Measurements from ENCODE around the gene SAFB2. TPM values are rescaled to one million over a fixed set of nuclear protein-coding genes. Genes with fewer than 3 reads are reported as not detected.
A peak's percentile ranks its signal among the peaks of the same experiment; 100 is the strongest.

SAFB2 gene
- total and polyA plus RNA-seq, 9 of the 15 experiments (the other 6 are each of a cell fraction or from before 2014, with no cell fraction given): 4.5 to 103 (median 47.3) TPM

DNA sequence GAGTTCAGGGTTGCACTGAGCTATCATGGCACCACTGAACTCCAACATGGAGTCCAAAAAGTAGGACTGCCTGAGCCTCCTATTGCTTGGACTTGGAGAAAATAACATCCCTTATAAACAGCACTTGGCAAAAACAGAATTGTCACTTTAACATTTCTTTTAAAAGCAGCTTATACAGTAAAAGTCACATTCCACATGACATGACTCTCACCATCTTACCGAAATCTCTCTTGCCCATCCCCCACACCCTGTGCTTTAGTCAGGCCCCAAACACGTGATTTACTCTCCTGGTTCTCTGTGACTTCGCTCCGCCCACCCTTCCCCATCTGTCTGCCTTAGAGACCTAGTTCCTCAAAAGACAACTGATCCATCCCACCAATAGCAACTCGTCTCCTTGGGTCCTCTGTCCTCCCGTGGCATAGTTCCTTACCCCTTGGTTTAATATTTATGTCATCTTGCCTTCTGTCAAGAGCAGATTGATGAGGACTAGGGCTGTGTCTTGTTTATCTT is 4.9 kb upstream of the SAFB2 start (continued):
- TF ChIP-seq, protein P1, sequence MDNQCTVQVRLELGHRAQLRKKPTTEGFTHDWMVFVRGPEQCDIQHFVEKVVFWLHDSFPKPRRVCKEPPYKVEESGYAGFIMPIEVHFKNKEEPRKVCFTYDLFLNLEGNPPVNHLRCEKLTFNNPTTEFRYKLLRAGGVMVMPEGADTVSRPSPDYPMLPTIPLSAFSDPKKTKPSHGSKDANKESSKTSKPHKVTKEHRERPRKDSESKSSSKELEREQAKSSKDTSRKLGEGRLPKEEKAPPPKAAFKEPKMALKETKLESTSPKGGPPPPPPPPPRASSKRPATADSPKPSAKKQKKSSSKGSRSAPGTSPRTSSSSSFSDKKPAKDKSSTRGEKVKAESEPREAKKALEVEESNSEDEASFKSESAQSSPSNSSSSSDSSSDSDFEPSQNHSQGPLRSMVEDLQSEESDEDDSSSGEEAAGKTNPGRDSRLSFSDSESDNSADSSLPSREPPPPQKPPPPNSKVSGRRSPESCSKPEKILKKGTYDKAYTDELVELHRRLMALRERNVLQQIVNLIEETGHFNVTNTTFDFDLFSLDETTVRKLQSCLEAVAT (IDR thresholded peaks at IDR 0.05): no peak
- TF ChIP-seq ZZZ3 (IDR thresholded peaks at IDR 0.05) (no peak), GABPB1 (CRISPR knock-in tag; IDR thresholded peaks at IDR 0.05) (no peak), CAMTA2 (CRISPR knock-in tag; conservative IDR thresholded peaks at IDR 0.05) (no peak), ETV1 (tag; conservative IDR thresholded peaks at IDR 0.05; ENCODE audit: low read depth) (no peak; the same call in 1 of the 2 replicates), THRAP3 (IDR thresholded peaks at IDR 0.05; ENCODE audit: borderline replicate concordance) (no peak), FOXM1 (IDR thresholded peaks at IDR 0.05; ENCODE audit: low read depth) (no peak), FOXM1 (CRISPR knock-in tag; IDR thresholded peaks at IDR 0.05; ENCODE audit: low read depth) (no peak), EP300 (IDR thresholded peaks at IDR 0.05; ENCODE audit: low read length) (peak; percentile 58), SIN3A (IDR thresholded peaks at IDR 0.05; ENCODE audit: borderline replicate concordance in 2 of 2, control insufficient read depth in 1 of 2, low read depth in 2 of 2, low read length in 2 of 2) (peak in 1 of 2 experiments; percentile 43; a peak in 1 of 4 replicates), CHCHD3 (CRISPR knock-in tag; IDR thresholded peaks at IDR 0.05) (no peak), CREM (IDR thresholded peaks at IDR 0.05; ENCODE audit: low read depth) (0 out of 2 replicates have a peak, but pooled peaks have one; percentile 25), EHMT2 (IDR thresholded peaks at IDR 0.05) (no peak), NFATC3 (IDR thresholded peaks at IDR 0.05) (no peak), ZNF695 (CRISPR knock-in tag; IDR thresholded peaks at IDR 0.05) (no peak), TGIF2 (CRISPR knock-in tag; IDR thresholded peaks at IDR 0.05) (no peak), GATAD2B (IDR thresholded peaks at IDR 0.05; ENCODE audit: borderline replicate concordance) (no peak), PHF8 (IDR thresholded peaks at IDR 0.05; ENCODE audit: borderline replicate concordance, low read length) (no peak)
- TF ChIP-seq, protein P2, sequence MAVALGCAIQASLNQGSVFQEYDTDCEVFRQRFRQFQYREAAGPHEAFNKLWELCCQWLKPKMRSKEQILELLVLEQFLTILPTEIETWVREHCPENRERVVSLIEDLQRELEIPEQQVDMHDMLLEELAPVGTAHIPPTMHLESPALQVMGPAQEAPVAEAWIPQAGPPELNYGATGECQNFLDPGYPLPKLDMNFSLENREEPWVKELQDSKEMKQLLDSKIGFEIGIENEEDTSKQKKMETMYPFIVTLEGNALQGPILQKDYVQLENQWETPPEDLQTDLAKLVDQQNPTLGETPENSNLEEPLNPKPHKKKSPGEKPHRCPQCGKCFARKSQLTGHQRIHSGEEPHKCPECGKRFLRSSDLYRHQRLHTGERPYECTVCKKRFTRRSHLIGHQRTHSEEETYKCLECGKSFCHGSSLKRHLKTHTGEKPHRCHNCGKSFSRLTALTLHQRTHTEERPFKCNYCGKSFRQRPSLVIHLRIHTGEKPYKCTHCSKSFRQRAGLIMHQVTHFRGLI (CRISPR knock-in tag; IDR thresholded peaks at IDR 0.05): peak; percentile 97
- TF ChIP-seq, protein P3, sequence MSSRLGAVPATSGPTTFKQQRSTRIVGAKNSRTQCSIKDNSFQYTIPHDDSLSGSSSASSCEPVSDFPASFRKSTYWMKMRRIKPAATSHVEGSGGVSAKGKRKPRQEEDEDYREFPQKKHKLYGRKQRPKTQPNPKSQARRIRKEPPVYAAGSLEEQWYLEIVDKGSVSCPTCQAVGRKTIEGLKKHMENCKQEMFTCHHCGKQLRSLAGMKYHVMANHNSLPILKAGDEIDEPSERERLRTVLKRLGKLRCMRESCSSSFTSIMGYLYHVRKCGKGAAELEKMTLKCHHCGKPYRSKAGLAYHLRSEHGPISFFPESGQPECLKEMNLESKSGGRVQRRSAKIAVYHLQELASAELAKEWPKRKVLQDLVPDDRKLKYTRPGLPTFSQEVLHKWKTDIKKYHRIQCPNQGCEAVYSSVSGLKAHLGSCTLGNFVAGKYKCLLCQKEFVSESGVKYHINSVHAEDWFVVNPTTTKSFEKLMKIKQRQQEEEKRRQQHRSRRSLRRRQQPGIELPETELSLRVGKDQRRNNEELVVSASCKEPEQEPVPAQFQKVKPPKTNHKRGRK (tag; IDR thresholded peaks at IDR 0.05): no peak
- TF ChIP-seq, protein P4, sequence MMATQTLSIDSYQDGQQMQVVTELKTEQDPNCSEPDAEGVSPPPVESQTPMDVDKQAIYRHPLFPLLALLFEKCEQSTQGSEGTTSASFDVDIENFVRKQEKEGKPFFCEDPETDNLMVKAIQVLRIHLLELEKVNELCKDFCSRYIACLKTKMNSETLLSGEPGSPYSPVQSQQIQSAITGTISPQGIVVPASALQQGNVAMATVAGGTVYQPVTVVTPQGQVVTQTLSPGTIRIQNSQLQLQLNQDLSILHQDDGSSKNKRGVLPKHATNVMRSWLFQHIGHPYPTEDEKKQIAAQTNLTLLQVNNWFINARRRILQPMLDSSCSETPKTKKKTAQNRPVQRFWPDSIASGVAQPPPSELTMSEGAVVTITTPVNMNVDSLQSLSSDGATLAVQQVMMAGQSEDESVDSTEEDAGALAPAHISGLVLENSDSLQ (IDR thresholded peaks at IDR 0.05): peak; percentile 73
- TF ChIP-seq, protein P5, sequence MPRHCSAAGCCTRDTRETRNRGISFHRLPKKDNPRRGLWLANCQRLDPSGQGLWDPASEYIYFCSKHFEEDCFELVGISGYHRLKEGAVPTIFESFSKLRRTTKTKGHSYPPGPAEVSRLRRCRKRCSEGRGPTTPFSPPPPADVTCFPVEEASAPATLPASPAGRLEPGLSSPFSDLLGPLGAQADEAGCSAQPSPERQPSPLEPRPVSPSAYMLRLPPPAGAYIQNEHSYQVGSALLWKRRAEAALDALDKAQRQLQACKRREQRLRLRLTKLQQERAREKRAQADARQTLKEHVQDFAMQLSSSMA (CRISPR knock-in tag; IDR thresholded peaks at IDR 0.05): peak; percentile 60; the same call in 1 of the 2 replicates
- TF ChIP-seq, protein P6, sequence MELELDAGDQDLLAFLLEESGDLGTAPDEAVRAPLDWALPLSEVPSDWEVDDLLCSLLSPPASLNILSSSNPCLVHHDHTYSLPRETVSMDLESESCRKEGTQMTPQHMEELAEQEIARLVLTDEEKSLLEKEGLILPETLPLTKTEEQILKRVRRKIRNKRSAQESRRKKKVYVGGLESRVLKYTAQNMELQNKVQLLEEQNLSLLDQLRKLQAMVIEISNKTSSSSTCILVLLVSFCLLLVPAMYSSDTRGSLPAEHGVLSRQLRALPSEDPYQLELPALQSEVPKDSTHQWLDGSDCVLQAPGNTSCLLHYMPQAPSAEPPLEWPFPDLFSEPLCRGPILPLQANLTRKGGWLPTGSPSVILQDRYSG (tag; conservative IDR thresholded peaks at IDR 0.05; ENCODE audit: low read depth): peak; percentile 98

Data from K562 (cell line).